Left lung (tissue), 10 donors: Measurements from ENCODE around the gene MAN1A1. TPM values are rescaled to one million over a fixed set of nuclear protein-coding genes. Genes with fewer than 3 reads are reported as not detected.

Experiments used
- ATAC-seq: fragments of 200-7000 bp; cut with Tn5 transposase; one replicate; pipeline ENCODE4 v1.9.1; 2020; ENCODE audit warnings: moderate library complexity
- DNase-seq, 4 donors: peaks; one replicate each; pipeline ENCODE4 v3.0.0-alpha.2; 2013 to 2020
- H3K27ac ChIP-seq, 2 donors: fragments of 200-600 bp; sonication (generic) in 1 of 2; one replicate each; pipeline versions ENCODE4 v1.5.0 to v1.8.0; 2020 to 2021
- H3K27me3 ChIP-seq, 2 donors: fragments of 200-600 bp; sonication (generic) in 1 of 2; one replicate each; pipeline versions ENCODE4 v1.5.0 to v1.8.0; 2020 to 2021
- H3K36me3 ChIP-seq, 2 donors: fragments of 200-600 bp; sonication (generic) in 1 of 2; one replicate each; pipeline versions ENCODE4 v1.5.0 to v1.8.0; 2020 to 2021
- H3K4me1 ChIP-seq, 2 donors: fragments of 200-600 bp; one replicate each; pipeline ENCODE4 v1.8.0; 2021
- H3K4me3 ChIP-seq, 2 donors: fragments of 200-600 bp; sonication (generic) in 1 of 2; one replicate each; pipeline versions ENCODE4 v1.5.0 to v1.8.0; 2020 to 2021; ENCODE audit warnings: mild to moderate bottlenecking in 1 of 2
- H3K9me3 ChIP-seq, 2 donors: fragments of 200-600 bp; sonication (generic) in 1 of 2; one replicate each; pipeline versions ENCODE4 v1.5.0 to v1.8.0; 2020 to 2021
- CTCF ChIP-seq, 2 donors: fragments of 200-600 bp; sonication (generic) in 1 of 2; IDR thresholded peaks; one replicate each; pipeline versions ENCODE4 v1.5.0 to v1.8.0; 2021; ENCODE audit warnings: antibody characterized with exemption in 2 of 2
- intact Hi-C, 2 donors: fragments of 100-400 bp; cut with DNase I; formaldehyde crosslinking; loops; one replicate each; pipeline versions ENCODE4 v1.11.2 to v1.14.2; 2022
- polyA plus RNA-seq, 6 donors: library from polyadenylated mRNA; unstranded; fragments of 120-200 nt; gene quantifications; one replicate each; pipeline ENCODE4 v1.2.1, GENCODE V29; 2013; ENCODE audit not compliant: insufficient read length in 6 of 6
- total RNA-seq, 2 donors: library from RNA; stranded (reverse); fragmentation: NEBNext Ultra II Directional; extraction: Animal tissue kit (Norgen Biotek cat#: 25700); gene quantifications; one replicate each; pipeline ENCODE4 v1.2.1, GENCODE V29; 2021
- donor health status: DM: no; HTN: yes; CAD: no.
- donor health status: DM: no; HTN: no; CAD: no.

MAN1A1 gene
- total and polyA plus RNA-seq, 8 donors = 49.6 to 76.6 (median 58.1) TPM

- Histone ChIP-seq H3K9me3 (no peaks in the 10 kb centered on the region), H3K4me3 (no peak overlapping the region), H3K27me3 (no peaks in the 10 kb centered on the region), H3K27ac (no peak overlapping the region), H3K36me3 (peaks cover 0 to 48% of the 10 kb centered on the region in 2 donors), H3K4me1 (no peaks in the 10 kb centered on the region)
- intact Hi-C loops = no loop called here
- DNase-seq (no peak), ATAC-seq (no peak)
- TF ChIP-seq CTCF (IDR thresholded peaks at IDR 0.05) = no peak
These were observed 166.1 kb downstream of the MAN1A1 start for GRCh38 chr6:119183457-119183856.

- ATAC-seq = no peak
- no peak overlapping the region for H3K27ac ChIP-seq
- no peak overlapping the region for H3K4me3 ChIP-seq
- no peaks in the 10 kb centered on the region for H3K9me3 ChIP-seq
- intact Hi-C loops = no loop called here
- H3K4me1 ChIP-seq = no peaks in the 10 kb centered on the region
- peaks cover 0 to 46% of the 10 kb centered on the region in 2 donors for H3K36me3 ChIP-seq
- DNase-seq = no peak
- TF ChIP-seq CTCF (IDR thresholded peaks at IDR 0.05) = no peak
- H3K27me3 ChIP-seq = no peaks in the 10 kb centered on the region
These were observed 166.7 kb downstream of the MAN1A1 start for GRCh38 chr6:119182875-119183274.

GRCh38 chr6:119182216-119182803 is 167.3 kb downstream of the MAN1A1 start:
- Histone ChIP-seq H3K36me3 (peaks cover 0 to 42% of the 10 kb centered on the region in 2 donors), H3K27ac (no peak overlapping the region), H3K4me3 (no peak overlapping the region), H3K9me3 (no peaks in the 10 kb centered on the region), H3K4me1 (no peaks in the 10 kb centered on the region), H3K27me3 (no peaks in the 10 kb centered on the region)
- intact Hi-C loops = no loop called here
- DNase-seq (no peak), ATAC-seq (no peak)
- no peak for TF ChIP-seq CTCF (IDR thresholded peaks at IDR 0.05)

GRCh38 chr6:119181046-119181445 is 168.5 kb downstream of the MAN1A1 start:
- Histone ChIP-seq H3K4me1 (no peaks in the 10 kb centered on the region), H3K4me3 (no peak overlapping the region), H3K27ac (no peak overlapping the region), H3K27me3 (no peaks in the 10 kb centered on the region), H3K9me3 (no peaks in the 10 kb centered on the region), H3K36me3 (peaks cover 0 to 32% of the 10 kb centered on the region in 2 donors)
- intact Hi-C loops = no loop called here
- ATAC-seq = no peak
- no peak for TF ChIP-seq CTCF (IDR thresholded peaks at IDR 0.05)
- no peak for DNase-seq

- Histone ChIP-seq H3K4me1 (no peaks in the 10 kb centered on the region), H3K27me3 (no peaks in the 10 kb centered on the region), H3K36me3 (peaks cover 0 to 23% of the 10 kb centered on the region in 2 donors), H3K4me3 (no peak overlapping the region), H3K27ac (no peak overlapping the region), H3K9me3 (no peaks in the 10 kb centered on the region)
- intact Hi-C loops = no loop called here
- no peak for TF ChIP-seq CTCF (IDR thresholded peaks at IDR 0.05)
- no peak for DNase-seq
- ATAC-seq = no peak
These were observed 169.7 kb downstream of the MAN1A1 start for GRCh38 chr6:119179842-119180241.
